Measurements from ENCODE around the gene ITGBL1. TPM values are rescaled to one million over a fixed set of nuclear protein-coding genes. Genes with fewer than 3 reads are reported as not detected.

The ITGBL1 gene
- total and polyA plus RNA-seq, 2 experiments from 2014 or later = 332 to 462 TPM

DNA sequence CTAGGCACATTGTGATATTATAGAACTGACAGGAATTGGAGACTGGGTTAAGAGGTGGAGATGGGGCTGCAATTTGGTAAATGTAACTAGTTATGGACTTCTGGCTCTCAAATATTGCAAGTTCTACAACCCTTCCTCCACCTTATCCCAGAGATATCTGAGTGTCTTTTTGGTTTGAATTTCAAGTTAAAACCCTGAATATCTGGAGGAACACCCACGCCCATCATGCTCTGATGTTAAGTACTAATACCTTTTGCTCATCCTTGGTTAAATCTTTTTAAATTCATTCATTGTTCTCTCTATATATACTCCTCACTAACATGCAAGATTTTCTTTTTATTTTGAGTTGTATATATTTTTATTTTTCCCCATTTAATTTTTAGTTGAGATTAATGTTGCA is 28.9 kb downstream of the ITGBL1 start:
- TF ChIP-seq EZH2 (IDR thresholded peaks at IDR 0.05; ENCODE audit: insufficient read depth, poor library complexity, severe bottlenecking) = no peak
- no peak for TF ChIP-seq EZH2phosphoT487 (IDR thresholded peaks at IDR 0.05; ENCODE audit: insufficient read depth, low read depth)
- H3K4me1 ChIP-seq (ENCODE audit: insufficient read depth) = peaks cover 10% of the 10 kb centered on the region; the same call in 1 of the 2 replicates
- H2AFZ ChIP-seq = no peak overlapping the region
- H3K79me2 ChIP-seq (ENCODE audit: insufficient read depth) = peaks cover 98% of the 10 kb centered on the region
- no peaks in the 10 kb centered on the region for H3K9me3 ChIP-seq (ENCODE audit: low read depth)
- H3K27me3 ChIP-seq (replicated peaks; ENCODE audit: insufficient read depth) = no peaks in the 10 kb centered on the region
- H3K4me3 ChIP-seq = no peak overlapping the region
- H4K20me1 ChIP-seq (ENCODE audit: insufficient read depth) = 0 out of 2 replicates have a peak, but pooled peaks cover 3% of the 10 kb centered on the region
- H3K9ac ChIP-seq = no peak overlapping the region
- no peak overlapping the region for H3K4me2 ChIP-seq (ENCODE audit: unreplicated experiment)
- peaks cover 3% of the 10 kb centered on the region; the same call in 1 of the 2 replicates for H3K9me2 ChIP-seq (ENCODE audit: insufficient read depth)
- peaks cover 10% of the 10 kb centered on the region; the same call in 1 of the 2 replicates for H3K36me3 ChIP-seq (ENCODE audit: low read depth)
- DNase-seq = no peak
- in situ Hi-C loops (cut with MboI) = no loop called here
- WGBS, 2 experiments (ENCODE audit: low coverage in 1 of 2, low lambda C conversion rate in 2 of 2, missing lambda C conversion rate in 2 of 2) = 95 to 100% methylated on average over 1 of the region's 1 CpG
- peaks cover 17% of the 10 kb centered on the region; the same call in 1 of the 2 replicates for H3F3A ChIP-seq (ENCODE audit: insufficient read depth)
- H3K27ac ChIP-seq = no peak overlapping the region

DNA sequence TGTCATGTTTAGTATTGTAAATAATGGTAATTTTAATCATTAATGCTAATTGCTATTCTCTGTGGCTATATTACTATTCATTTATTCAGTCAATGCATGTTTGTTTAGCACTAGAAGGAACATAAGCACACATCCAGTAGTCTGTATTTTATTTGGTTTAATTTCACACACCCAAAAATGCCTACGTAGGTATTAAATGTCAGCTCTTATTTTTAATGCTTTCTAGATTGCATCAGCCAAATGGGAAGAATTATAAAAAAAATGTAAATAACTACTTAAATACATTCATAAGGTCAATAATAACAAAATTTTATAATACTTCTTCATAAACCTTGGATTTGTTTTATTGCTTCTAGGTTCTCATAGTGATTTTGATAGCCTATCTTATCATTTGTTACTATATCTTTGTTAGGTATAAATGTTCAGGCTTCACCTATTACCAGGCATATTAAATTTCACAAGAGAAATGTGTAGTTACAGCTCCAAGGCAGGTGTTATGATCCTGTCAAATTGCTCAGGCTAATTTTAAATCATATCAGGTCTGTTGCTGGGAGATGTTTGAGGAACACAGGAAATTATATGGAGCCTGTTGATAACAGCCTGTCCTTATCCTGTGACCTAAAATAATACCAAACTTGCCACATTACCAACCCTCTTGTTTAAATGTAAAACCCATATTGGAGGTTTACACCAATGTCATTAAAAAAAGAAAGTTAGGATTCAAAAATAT is 34.4 kb downstream of the ITGBL1 start:
- in situ Hi-C loops (cut with MboI) = no loop called here
- Histone ChIP-seq H3K79me2 (ENCODE audit: insufficient read depth) (peaks cover 97% of the 10 kb centered on the region), H2AFZ (no peak overlapping the region), H3K9me3 (ENCODE audit: low read depth) (no peaks in the 10 kb centered on the region), H3K36me3 (ENCODE audit: low read depth) (peaks cover 10% of the 10 kb centered on the region; the same call in 1 of the 2 replicates), H3K9ac (no peak overlapping the region), H3K27ac (no peak overlapping the region), H3K9me2 (ENCODE audit: insufficient read depth) (no peaks in the 10 kb centered on the region), H3F3A (ENCODE audit: insufficient read depth) (peaks cover 45% of the 10 kb centered on the region), H3K4me1 (ENCODE audit: insufficient read depth) (peaks cover 34% of the 10 kb centered on the region), H4K20me1 (ENCODE audit: insufficient read depth) (no peaks in the 10 kb centered on the region), H3K27me3 (replicated peaks; ENCODE audit: insufficient read depth) (no peaks in the 10 kb centered on the region), H3K4me2 (ENCODE audit: unreplicated experiment) (no peak overlapping the region), H3K4me3 (no peak overlapping the region)
- no peak for DNase-seq
- TF ChIP-seq EZH2 (IDR thresholded peaks at IDR 0.05; ENCODE audit: insufficient read depth, poor library complexity, severe bottlenecking) (no peak), EZH2phosphoT487 (IDR thresholded peaks at IDR 0.05; ENCODE audit: insufficient read depth, low read depth) (no peak)
- WGBS, 2 experiments (ENCODE audit: low coverage in 1 of 2, low lambda C conversion rate in 2 of 2, missing lambda C conversion rate in 2 of 2) = 90 to 94% methylated on average over 1 of the region's 1 CpG

DNA sequence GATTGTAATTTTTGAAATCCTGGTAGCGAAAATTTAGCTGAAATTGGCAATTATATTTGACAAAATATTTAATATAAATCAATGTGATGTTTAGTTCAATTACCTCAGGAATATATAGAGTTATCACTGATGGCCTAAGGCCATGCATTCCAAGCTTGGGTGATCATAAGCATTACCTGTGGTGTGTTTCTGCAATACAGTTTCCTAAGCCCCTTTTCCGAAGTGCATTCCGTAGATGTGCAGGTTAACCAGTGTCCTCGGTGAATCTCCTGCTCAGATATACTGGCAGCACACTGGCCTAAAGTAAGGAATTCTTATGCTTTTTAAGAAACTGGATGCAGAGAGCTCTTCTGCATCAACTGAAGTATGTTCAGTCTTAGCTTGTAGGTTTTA is 35.0 kb downstream of the ITGBL1 start:
- no peak for DNase-seq
- Histone ChIP-seq H3F3A (ENCODE audit: insufficient read depth) (peaks cover 47% of the 10 kb centered on the region), H3K4me1 (ENCODE audit: insufficient read depth) (peaks cover 40% of the 10 kb centered on the region), H3K27ac (no peak overlapping the region), H3K9me3 (ENCODE audit: low read depth) (no peaks in the 10 kb centered on the region), H4K20me1 (ENCODE audit: insufficient read depth) (no peaks in the 10 kb centered on the region), H3K79me2 (ENCODE audit: insufficient read depth) (peaks cover 97% of the 10 kb centered on the region), H2AFZ (no peak overlapping the region), H3K4me2 (ENCODE audit: unreplicated experiment) (no peak overlapping the region), H3K27me3 (replicated peaks; ENCODE audit: insufficient read depth) (no peaks in the 10 kb centered on the region), H3K4me3 (no peak overlapping the region), H3K36me3 (ENCODE audit: low read depth) (peaks cover 10% of the 10 kb centered on the region; the same call in 1 of the 2 replicates), H3K9me2 (ENCODE audit: insufficient read depth) (no peaks in the 10 kb centered on the region), H3K9ac (no peak overlapping the region)
- in situ Hi-C loops (cut with MboI) = no loop called here
- WGBS, 2 experiments (ENCODE audit: low coverage in 1 of 2, low lambda C conversion rate in 2 of 2, missing lambda C conversion rate in 2 of 2) = 99% methylated on average over 4 of the region's 4 CpGs
- TF ChIP-seq EZH2phosphoT487 (IDR thresholded peaks at IDR 0.05; ENCODE audit: insufficient read depth, low read depth) = no peak
- TF ChIP-seq EZH2 (IDR thresholded peaks at IDR 0.05; ENCODE audit: insufficient read depth, poor library complexity, severe bottlenecking) = no peak

DNA sequence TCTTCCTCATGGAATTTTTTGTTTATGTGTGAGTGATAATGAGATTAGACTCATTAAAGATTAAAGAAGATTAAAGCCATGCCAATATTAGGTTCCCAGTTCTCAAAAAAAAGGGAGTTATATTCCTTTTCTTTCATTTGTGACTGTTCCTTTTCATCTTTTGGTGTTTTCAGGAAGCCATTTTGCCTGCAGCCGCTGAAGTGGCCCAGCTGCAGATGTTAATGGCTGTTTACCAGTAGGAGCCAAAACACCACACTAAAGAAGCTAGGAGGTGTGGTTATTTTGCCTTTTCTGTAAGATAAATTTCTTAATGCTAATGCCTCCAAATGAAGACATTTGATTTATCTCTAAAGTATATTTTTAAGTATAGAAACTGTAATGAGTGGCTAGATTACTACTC is 36.3 kb downstream of the ITGBL1 start:
- Histone ChIP-seq H3K27me3 (replicated peaks; ENCODE audit: insufficient read depth) (no peaks in the 10 kb centered on the region), H3K4me3 (no peak overlapping the region), H3K9me3 (ENCODE audit: low read depth) (no peaks in the 10 kb centered on the region), H3K4me2 (ENCODE audit: unreplicated experiment) (no peak overlapping the region), H3K36me3 (ENCODE audit: low read depth) (peaks cover 10% of the 10 kb centered on the region; the same call in 1 of the 2 replicates), H3K79me2 (ENCODE audit: insufficient read depth) (peaks cover 96% of the 10 kb centered on the region), H3K9me2 (ENCODE audit: insufficient read depth) (no peaks in the 10 kb centered on the region), H3K4me1 (ENCODE audit: insufficient read depth) (peaks cover 52% of the 10 kb centered on the region), H2AFZ (no peak overlapping the region), H3K9ac (no peak overlapping the region), H4K20me1 (ENCODE audit: insufficient read depth) (peaks cover 3% of the 10 kb centered on the region), H3F3A (ENCODE audit: insufficient read depth) (peaks cover 60% of the 10 kb centered on the region), H3K27ac (no peak overlapping the region)
- TF ChIP-seq EZH2 (IDR thresholded peaks at IDR 0.05; ENCODE audit: insufficient read depth, poor library complexity, severe bottlenecking) (no peak), EZH2phosphoT487 (IDR thresholded peaks at IDR 0.05; ENCODE audit: insufficient read depth, low read depth) (no peak)
- DNase-seq = no peak
- 76 to 84% methylated on average over 1 of the region's 1 CpG for WGBS, 2 experiments (ENCODE audit: low coverage in 1 of 2, low lambda C conversion rate in 2 of 2, missing lambda C conversion rate in 2 of 2)
- in situ Hi-C loops (cut with MboI) = no loop called here
